SK-N-SH treated with all-trans-retinoic acid at 6 μM for 48 hours (cell line): ENCODE results near the gene QARS1.

Experiments
- BACH2 ChIP-seq: fragments of 250-450 bp; sonication (Bioruptor Pico); IDR thresholded peaks from 2 replicates; pipeline ENCODE4 v1.9.0; 2021; ENCODE audit warnings: mild to moderate bottlenecking, borderline replicate concordance
- CSDC2 ChIP-seq: fragments of 250-450 bp; sonication (Bioruptor Pico); IDR thresholded peaks from 2 replicates; pipeline ENCODE4 v1.5.0; 2020; ENCODE audit warnings: mild to moderate bottlenecking, moderate library complexity
- GLIS3 ChIP-seq: fragments of 250-450 bp; sonication (Bioruptor Pico); IDR thresholded peaks from 2 replicates; pipeline ENCODE4 v1.5.0; 2020; ENCODE audit warnings: mild to moderate bottlenecking, moderate library complexity
- PPARA ChIP-seq: fragments of 250-450 bp; sonication (Bioruptor Pico); IDR thresholded peaks from 2 replicates; pipeline ENCODE4 v1.5.0; 2020; ENCODE audit warnings: mild to moderate bottlenecking, borderline replicate concordance
- ZFP3 ChIP-seq: fragments of 250-450 bp; sonication (Bioruptor Pico); IDR thresholded peaks from 2 replicates; pipeline ENCODE4 v1.5.0; 2020; ENCODE audit warnings: mild to moderate bottlenecking, moderate library complexity
- ZNF565 ChIP-seq: fragments of 450-650 bp; formaldehyde crosslinking; conservative IDR thresholded peaks from 2 replicates; pipeline ENCODE4 v1.5.0; 2020; ENCODE audit warnings: low read depth, mild to moderate bottlenecking, moderate library complexity
- TF ChIP-seq, protein P1 (sequence below): fragments of 250-450 bp; sonication (Bioruptor Pico); IDR thresholded peaks from 2 replicates; pipeline ENCODE4 v1.8.0; 2020; ENCODE audit warnings: mild to moderate bottlenecking, moderate library complexity, borderline replicate concordance
- TF ChIP-seq, protein P2 (sequence below): fragments of 250-450 bp; sonication (Bioruptor Pico); IDR thresholded peaks from 2 replicates; pipeline ENCODE4 v1.5.0; 2020; ENCODE audit warnings: mild to moderate bottlenecking, moderate library complexity

DNA sequence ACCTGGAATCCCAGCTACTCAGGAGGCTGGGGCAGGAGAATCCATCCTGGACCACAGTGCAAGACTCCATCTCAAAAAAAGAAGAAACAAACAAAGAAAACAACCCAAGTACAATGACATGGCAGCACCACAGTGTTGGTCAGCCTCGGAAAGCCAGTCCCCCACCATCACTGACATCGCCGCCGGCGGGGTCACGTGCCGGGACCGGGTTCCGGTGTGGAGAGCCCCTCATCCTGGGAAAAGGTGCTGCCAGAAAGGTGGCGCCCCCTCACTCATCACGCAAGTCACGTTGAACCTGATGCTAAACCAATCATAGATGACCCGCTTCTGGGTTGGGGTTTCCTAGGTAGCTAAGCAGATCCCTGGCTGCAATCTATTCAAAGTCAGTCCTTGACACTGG lies 28.4 kb downstream of the QARS1 start:
- TF ChIP-seq GLIS3 (CRISPR knock-in tag) (no peak), CSDC2 (no peak), ZNF565 (CRISPR knock-in tag) (no peak), BACH2 (CRISPR knock-in tag) (no peak), PPARA (CRISPR knock-in tag) (no peak), ZFP3 (CRISPR knock-in tag) (no peak)
- TF ChIP-seq, protein P1, sequence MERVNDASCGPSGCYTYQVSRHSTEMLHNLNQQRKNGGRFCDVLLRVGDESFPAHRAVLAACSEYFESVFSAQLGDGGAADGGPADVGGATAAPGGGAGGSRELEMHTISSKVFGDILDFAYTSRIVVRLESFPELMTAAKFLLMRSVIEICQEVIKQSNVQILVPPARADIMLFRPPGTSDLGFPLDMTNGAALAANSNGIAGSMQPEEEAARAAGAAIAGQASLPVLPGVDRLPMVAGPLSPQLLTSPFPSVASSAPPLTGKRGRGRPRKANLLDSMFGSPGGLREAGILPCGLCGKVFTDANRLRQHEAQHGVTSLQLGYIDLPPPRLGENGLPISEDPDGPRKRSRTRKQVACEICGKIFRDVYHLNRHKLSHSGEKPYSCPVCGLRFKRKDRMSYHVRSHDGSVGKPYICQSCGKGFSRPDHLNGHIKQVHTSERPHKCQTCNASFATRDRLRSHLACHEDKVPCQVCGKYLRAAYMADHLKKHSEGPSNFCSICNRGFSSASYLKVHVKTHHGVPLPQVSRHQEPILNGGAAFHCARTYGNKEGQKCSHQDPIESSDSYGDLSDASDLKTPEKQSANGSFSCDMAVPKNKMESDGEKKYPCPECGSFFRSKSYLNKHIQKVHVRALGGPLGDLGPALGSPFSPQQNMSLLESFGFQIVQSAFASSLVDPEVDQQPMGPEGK = no peak
- TF ChIP-seq, protein P2, sequence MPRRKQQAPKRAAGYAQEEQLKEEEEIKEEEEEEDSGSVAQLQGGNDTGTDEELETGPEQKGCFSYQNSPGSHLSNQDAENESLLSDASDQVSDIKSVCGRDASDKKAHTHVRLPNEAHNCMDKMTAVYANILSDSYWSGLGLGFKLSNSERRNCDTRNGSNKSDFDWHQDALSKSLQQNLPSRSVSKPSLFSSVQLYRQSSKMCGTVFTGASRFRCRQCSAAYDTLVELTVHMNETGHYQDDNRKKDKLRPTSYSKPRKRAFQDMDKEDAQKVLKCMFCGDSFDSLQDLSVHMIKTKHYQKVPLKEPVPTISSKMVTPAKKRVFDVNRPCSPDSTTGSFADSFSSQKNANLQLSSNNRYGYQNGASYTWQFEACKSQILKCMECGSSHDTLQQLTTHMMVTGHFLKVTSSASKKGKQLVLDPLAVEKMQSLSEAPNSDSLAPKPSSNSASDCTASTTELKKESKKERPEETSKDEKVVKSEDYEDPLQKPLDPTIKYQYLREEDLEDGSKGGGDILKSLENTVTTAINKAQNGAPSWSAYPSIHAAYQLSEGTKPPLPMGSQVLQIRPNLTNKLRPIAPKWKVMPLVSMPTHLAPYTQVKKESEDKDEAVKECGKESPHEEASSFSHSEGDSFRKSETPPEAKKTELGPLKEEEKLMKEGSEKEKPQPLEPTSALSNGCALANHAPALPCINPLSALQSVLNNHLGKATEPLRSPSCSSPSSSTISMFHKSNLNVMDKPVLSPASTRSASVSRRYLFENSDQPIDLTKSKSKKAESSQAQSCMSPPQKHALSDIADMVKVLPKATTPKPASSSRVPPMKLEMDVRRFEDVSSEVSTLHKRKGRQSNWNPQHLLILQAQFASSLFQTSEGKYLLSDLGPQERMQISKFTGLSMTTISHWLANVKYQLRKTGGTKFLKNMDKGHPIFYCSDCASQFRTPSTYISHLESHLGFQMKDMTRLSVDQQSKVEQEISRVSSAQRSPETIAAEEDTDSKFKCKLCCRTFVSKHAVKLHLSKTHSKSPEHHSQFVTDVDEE (CRISPR knock-in tag) = no peak
